Measurements from ENCODE around the gene P2RX5. TPM values are rescaled to one million over a fixed set of nuclear protein-coding genes. Genes with fewer than 3 reads are reported as not detected.
"Not testable (repeated sequence)": the region's sequence is repeated elsewhere in the genome, so short reads cannot be mapped to it uniquely, and the experiment has no call there.

The P2RX5 gene
- total RNA-seq, 1 donor from 2014 or later = 0.53 TPM

GRCh38 chr17:3719265-3719664 lies 23.3 kb upstream of the P2RX5 start:
- H3K36me3 ChIP-seq (ENCODE audit: control insufficient read depth, insufficient read depth, low read length) = peaks cover 12% of the 10 kb centered on the region
- FAIRE-seq (no peak), DNase-seq (ENCODE audit: low read depth) (no peak)
- no peak overlapping the region for H3K4me3 ChIP-seq (ENCODE audit: low read depth, low read length)
- no peaks in the 10 kb centered on the region for H3K27me3 ChIP-seq (ENCODE audit: control insufficient read depth, insufficient read depth, low read length)
- TF ChIP-seq, protein P1, sequence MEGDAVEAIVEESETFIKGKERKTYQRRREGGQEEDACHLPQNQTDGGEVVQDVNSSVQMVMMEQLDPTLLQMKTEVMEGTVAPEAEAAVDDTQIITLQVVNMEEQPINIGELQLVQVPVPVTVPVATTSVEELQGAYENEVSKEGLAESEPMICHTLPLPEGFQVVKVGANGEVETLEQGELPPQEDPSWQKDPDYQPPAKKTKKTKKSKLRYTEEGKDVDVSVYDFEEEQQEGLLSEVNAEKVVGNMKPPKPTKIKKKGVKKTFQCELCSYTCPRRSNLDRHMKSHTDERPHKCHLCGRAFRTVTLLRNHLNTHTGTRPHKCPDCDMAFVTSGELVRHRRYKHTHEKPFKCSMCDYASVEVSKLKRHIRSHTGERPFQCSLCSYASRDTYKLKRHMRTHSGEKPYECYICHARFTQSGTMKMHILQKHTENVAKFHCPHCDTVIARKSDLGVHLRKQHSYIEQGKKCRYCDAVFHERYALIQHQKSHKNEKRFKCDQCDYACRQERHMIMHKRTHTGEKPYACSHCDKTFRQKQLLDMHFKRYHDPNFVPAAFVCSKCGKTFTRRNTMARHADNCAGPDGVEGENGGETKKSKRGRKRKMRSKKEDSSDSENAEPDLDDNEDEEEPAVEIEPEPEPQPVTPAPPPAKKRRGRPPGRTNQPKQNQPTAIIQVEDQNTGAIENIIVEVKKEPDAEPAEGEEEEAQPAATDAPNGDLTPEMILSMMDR (IDR thresholded peaks at IDR 0.05; ENCODE audit: insufficient read depth, low read length, severe bottlenecking) = no peak

- Histone ChIP-seq H3K36me3 (ENCODE audit: control insufficient read depth, insufficient read depth, low read length) (peaks cover 12% of the 10 kb centered on the region), H3K27me3 (ENCODE audit: control insufficient read depth, insufficient read depth, low read length) (no peaks in the 10 kb centered on the region), H3K4me3 (ENCODE audit: low read depth, low read length) (no peak overlapping the region)
- DNase-seq (ENCODE audit: low read depth) (no peak), FAIRE-seq (no peak)
- TF ChIP-seq, protein P1 (IDR thresholded peaks at IDR 0.05; ENCODE audit: insufficient read depth, low read length, severe bottlenecking) = no peak
Observed at GRCh38 chr17:3718201-3718600, 22.2 kb upstream of the P2RX5 start.

DNA sequence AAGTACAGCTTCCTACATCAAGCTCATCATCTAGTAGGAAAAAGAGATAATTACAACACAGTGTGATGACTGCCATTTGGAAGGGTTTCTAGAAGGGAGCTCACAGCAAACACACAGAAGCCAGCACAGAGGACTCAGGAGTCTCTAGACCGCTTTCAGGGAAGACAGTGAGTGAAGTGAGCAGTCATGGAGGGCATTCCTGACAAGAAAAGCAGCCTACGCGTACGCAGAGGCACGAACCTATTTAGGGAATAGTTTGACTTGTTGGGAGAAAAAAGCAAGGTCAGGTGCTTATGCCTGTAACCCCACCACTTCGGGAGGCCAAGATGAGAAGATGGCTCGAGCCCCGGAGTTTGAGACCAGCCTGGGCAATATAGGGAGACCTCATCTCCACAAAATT lies 19.3 kb upstream of the P2RX5 start:
- H3K4me3 ChIP-seq (ENCODE audit: low read depth, low read length) = no peak overlapping the region
- no peaks in the 10 kb centered on the region for H3K27me3 ChIP-seq (ENCODE audit: control insufficient read depth, insufficient read depth, low read length)
- TF ChIP-seq, protein P1 (IDR thresholded peaks at IDR 0.05; ENCODE audit: insufficient read depth, low read length, severe bottlenecking) = no peak
- FAIRE-seq (peak; percentile 13), DNase-seq (ENCODE audit: low read depth) (no peak)
- peaks cover 12% of the 10 kb centered on the region for H3K36me3 ChIP-seq (ENCODE audit: control insufficient read depth, insufficient read depth, low read length)

DNA sequence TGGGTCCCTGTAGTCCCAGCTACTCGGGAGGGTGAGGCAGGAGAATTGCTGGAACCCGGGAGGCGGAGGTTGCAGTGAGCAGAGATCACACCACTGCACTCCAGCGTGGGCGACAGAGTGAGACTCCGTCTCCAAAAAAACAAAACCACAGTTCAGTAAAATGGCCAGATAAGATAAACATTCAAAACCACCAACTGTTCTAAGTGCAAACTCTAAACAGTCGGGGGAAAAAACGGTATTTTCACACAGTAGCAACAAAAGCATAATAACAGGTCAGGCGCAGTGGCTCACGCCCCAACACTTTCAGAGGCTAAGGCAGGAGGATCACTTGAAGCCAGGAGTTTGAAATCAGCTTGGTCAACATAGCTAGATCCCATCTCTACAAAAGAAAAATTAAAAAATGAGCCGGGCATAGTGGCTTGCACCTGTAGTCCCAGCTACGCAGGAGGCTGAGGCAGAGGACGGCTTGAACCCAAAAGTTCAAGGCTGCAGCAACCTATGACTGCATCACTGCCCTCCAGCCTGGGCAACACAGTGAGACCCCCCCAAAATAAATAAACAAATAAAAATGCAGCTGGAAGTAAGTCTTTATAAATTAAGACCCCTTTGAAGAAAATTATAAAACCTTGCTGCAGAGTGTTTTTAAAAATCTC lies 17.0 kb upstream of the P2RX5 start:
- Histone ChIP-seq H3K36me3 (ENCODE audit: control insufficient read depth, insufficient read depth, low read length) (peaks cover 10% of the 10 kb centered on the region), H3K4me3 (ENCODE audit: low read depth, low read length) (no peak overlapping the region), H3K27me3 (ENCODE audit: control insufficient read depth, insufficient read depth, low read length) (no peaks in the 10 kb centered on the region)
- FAIRE-seq (no peak), DNase-seq (ENCODE audit: low read depth) (no peak)
- TF ChIP-seq, protein P1 (IDR thresholded peaks at IDR 0.05; ENCODE audit: insufficient read depth, low read length, severe bottlenecking) = no peak

DNA sequence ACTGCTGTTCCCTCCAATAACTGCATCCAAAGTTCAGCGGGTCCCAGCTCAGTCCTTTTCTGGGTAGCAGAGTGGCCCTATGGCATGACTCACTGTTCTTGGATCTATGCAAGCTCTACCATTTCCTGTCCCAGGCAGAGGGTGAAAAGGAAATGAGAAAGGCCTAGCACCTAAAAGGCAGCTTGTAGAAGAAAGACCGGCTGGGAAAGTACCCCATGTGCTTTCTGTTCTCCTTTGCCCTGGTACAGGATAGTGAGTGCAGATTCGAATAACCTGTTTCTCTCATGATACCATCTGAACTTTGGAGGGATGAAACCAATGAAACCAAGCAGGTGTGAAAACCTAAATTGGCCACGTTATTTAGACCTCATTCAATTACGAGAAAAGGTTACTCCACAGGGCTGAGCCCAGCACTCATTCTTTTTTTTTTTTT lies 15.0 kb upstream of the P2RX5 start:
- Histone ChIP-seq H3K36me3 (ENCODE audit: control insufficient read depth, insufficient read depth, low read length) (peaks cover 5% of the 10 kb centered on the region), H3K27me3 (ENCODE audit: control insufficient read depth, insufficient read depth, low read length) (no peaks in the 10 kb centered on the region), H3K4me3 (ENCODE audit: low read depth, low read length) (no peak overlapping the region)
- DNase-seq (ENCODE audit: low read depth) (peak; percentile 71), FAIRE-seq (no peak)
- TF ChIP-seq, protein P1 (IDR thresholded peaks at IDR 0.05; ENCODE audit: insufficient read depth, low read length, severe bottlenecking) = no peak

GRCh38 chr17:3708366-3708765 lies 12.4 kb upstream of the P2RX5 start:
- TF ChIP-seq, protein P1 (IDR thresholded peaks at IDR 0.05; ENCODE audit: insufficient read depth, low read length, severe bottlenecking) = no peak
- Histone ChIP-seq H3K4me3 (ENCODE audit: low read depth, low read length) (no peak overlapping the region), H3K36me3 (ENCODE audit: control insufficient read depth, insufficient read depth, low read length) (no peaks in the 10 kb centered on the region), H3K27me3 (ENCODE audit: control insufficient read depth, insufficient read depth, low read length) (no peaks in the 10 kb centered on the region)
- no peak for FAIRE-seq
- DNase-seq (ENCODE audit: low read depth) = no peak

DNA sequence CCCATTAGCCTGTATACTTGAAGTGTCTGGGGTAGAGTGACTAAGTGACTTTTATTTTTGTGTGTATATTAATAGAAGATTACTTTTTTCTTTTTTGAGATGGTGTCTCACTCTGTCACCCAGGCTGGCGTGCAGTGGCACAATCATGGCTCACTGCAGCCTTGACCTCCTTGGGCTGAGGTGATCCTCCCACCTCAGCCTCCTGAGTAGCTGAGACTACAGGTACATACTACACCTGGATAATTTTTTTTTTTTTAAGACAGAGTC lies 9.7 kb upstream of the P2RX5 start:
- not testable (repeated sequence) for H3K36me3 ChIP-seq (ENCODE audit: control insufficient read depth, insufficient read depth, low read length); H3K27me3 ChIP-seq (ENCODE audit: control insufficient read depth, insufficient read depth, low read length); H3K4me3 ChIP-seq (ENCODE audit: low read depth, low read length); DNase-seq (ENCODE audit: low read depth); FAIRE-seq

Measured in bronchial epithelial cell (primary cell).